Measurements from ENCODE around the gene SLC22A14.

- no peak for TF ChIP-seq GABPA (IDR thresholded peaks at IDR 0.05; ENCODE audit: low read depth)
- TF ChIP-seq CTCF (IDR thresholded peaks at IDR 0.05; ENCODE audit: insufficient read depth, low read length), result no peak
- no peak for TF ChIP-seq REST (IDR thresholded peaks at IDR 0.05; ENCODE audit: insufficient replicate concordance, low read depth)
Observed at GRCh38 chr3:38271553-38271952, 10.5 kb upstream of the SLC22A14 start.
